OCI-LY3 (cell line): Measurements from ENCODE around the gene SELENOM.

Experiments
- CTCF ChIP-seq: fragments of 200-600, 300-600 bp; sonication (generic); IDR thresholded peaks from 2 replicates; pipeline ENCODE4 v1.5.1; 2014; ENCODE audit warnings: antibody characterized with exemption, low read length, low read depth
- EZH2phosphoT487 ChIP-seq: fragments of 200-600 bp; shearing (Covaris generic); IDR thresholded peaks from 2 replicates; pipeline ENCODE4 v1.6.1; 2018; ENCODE audit warnings: antibody characterized with exemption, mixed run types, low read depth

GRCh38 chr22:31055635-31056159 is 51.7 kb downstream of the SELENOM start:
- TF ChIP-seq CTCF (no peak), EZH2phosphoT487 (no peak)
